SK-N-SH (cell line): ENCODE data around the gene TMEM225B. TPM values are rescaled to one million over a fixed set of nuclear protein-coding genes. Genes with fewer than 3 reads are reported as not detected.

ENCODE experiments used
- CTCF ChIA-PET: fragments of 300-600, 350-600 bp; formaldehyde crosslinking; extraction: SDS; loops from one replicate; lab custom pipeline; 2021; lab: Yijun Ruan, JAX
- POLR2A ChIA-PET: fragments of 350-600 bp; sonication (Branson Sonifier 250); formaldehyde crosslinking; extraction: SDS; loops from one replicate; lab custom pipeline; 2020; ENCODE audit warnings: antibody characterized with exemption, inconsistent platforms; lab: Yijun Ruan, JAX
- DNase-seq: peaks from one replicate; pipeline ENCODE4 v3.0.0; 2012
- H2AFZ ChIP-seq: fragments of 200-600 bp; sonication (generic); 2 replicates; pipeline ENCODE4 v1.8.1; 2016; ENCODE audit warnings: antibody characterized with exemption, mild to moderate bottlenecking, low read depth
- H3F3A ChIP-seq: fragments of 200-600 bp; sonication (generic); replicated peaks from 2 replicates; pipeline ENCODE3; 2016; ENCODE audit warnings: antibody characterized with exemption, mild to moderate bottlenecking; ENCODE audit not compliant: insufficient read depth
- H3K27ac ChIP-seq, 2 experiments: fragments of 200-500 bp in 1 of 2; fragments of 200-600 bp in 1 of 2; sonication (Bioruptor generic) in 1 of 2; sonication (generic), shearing (Covaris generic) in 1 of 2; 2 replicates each; pipeline versions ENCODE4 v1.5.1 to v1.6.1; 2014 to 2016; ENCODE audit warnings: low read depth in 2 of 2, inconsistent platforms in 1 of 2, low read length in 1 of 2, mild to moderate bottlenecking in 1 of 2, mixed read lengths in 1 of 2
- H3K27me3 ChIP-seq: fragments of 200-600 bp; sonication (generic), shearing (Covaris generic); 2 replicates; pipeline ENCODE4 v1.6.1; 2016; ENCODE audit warnings: mixed run types; ENCODE audit not compliant: insufficient read depth
- H3K36me3 ChIP-seq, 2 experiments: fragments of 200-500 bp in 1 of 2; fragments of 200-600 bp in 1 of 2; sonication (Bioruptor generic) in 1 of 2; sonication (generic) in 1 of 2; replicated peaks in 1 of 2; 2 replicates each; pipeline versions ENCODE3 to v1.5.1; 2014 to 2016; ENCODE audit warnings: low read length in 1 of 2, mild to moderate bottlenecking in 1 of 2; ENCODE audit not compliant: insufficient read depth in 2 of 2, control insufficient read depth in 1 of 2
- H3K4me1 ChIP-seq, 2 experiments: fragments of 200-500 bp in 1 of 2; fragments of 200-600 bp in 1 of 2; sonication (Bioruptor generic) in 1 of 2; sonication (generic), shearing (Covaris generic) in 1 of 2; 2 replicates each; pipeline versions ENCODE4 v1.5.1 to v1.6.1; 2014 to 2016; ENCODE audit warnings: low read depth in 1 of 2, low read length in 1 of 2, mixed run types in 1 of 2; ENCODE audit not compliant: insufficient read depth in 2 of 2, control insufficient read depth in 1 of 2
- H3K4me2 ChIP-seq: fragments of 200-600 bp; sonication (generic), shearing (Covaris generic); 2 replicates; pipeline ENCODE4 v1.6.1; 2017; ENCODE audit warnings: mixed run types
- H3K4me3 ChIP-seq, 2 experiments: fragments of 200-500 bp in 1 of 2; fragments of 200-600 bp in 1 of 2; sonication (Bioruptor generic) in 1 of 2; sonication (generic), shearing (Covaris generic) in 1 of 2; 2 replicates each; pipeline versions ENCODE4 v1.5.1 to v1.8.1; 2014 to 2016; ENCODE audit warnings: low read depth in 2 of 2, inconsistent platforms in 1 of 2, low read length in 1 of 2, mild to moderate bottlenecking in 1 of 2, mixed read lengths in 1 of 2, moderate library complexity in 1 of 2
- H3K79me2 ChIP-seq: fragments of 200-600 bp; sonication (generic); 2 replicates; pipeline ENCODE4 v1.8.1; 2017; ENCODE audit warnings: mild to moderate bottlenecking; ENCODE audit not compliant: insufficient read depth
- H3K9ac ChIP-seq: fragments of 200-600 bp; sonication (generic); 2 replicates; pipeline ENCODE4 v1.6.1; 2017; ENCODE audit warnings: mixed run types
- H3K9me2 ChIP-seq: fragments of 200-600 bp; sonication (generic); 2 replicates; pipeline ENCODE4 v1.6.1; 2017; ENCODE audit warnings: mixed run types
- H3K9me3 ChIP-seq: fragments of 200-600 bp; sonication (generic); 2 replicates; pipeline ENCODE4 v1.6.1; 2017; ENCODE audit warnings: mixed run types, mild to moderate bottlenecking, moderate library complexity
- H4K20me1 ChIP-seq: fragments of 200-600 bp; sonication (generic); 2 replicates; pipeline ENCODE4 v1.6.1; 2017; ENCODE audit warnings: mild to moderate bottlenecking, mixed run types; ENCODE audit not compliant: insufficient read depth
- ELF1 ChIP-seq: IDR thresholded peaks from 2 replicates; pipeline ENCODE4 v1.4.0; 2012
- EP300 ChIP-seq, 2 experiments: IDR thresholded peaks; 2 replicates each; pipeline versions ENCODE4 v1.4.0 to v1.6.1; 2012; ENCODE audit warnings: borderline replicate concordance in 1 of 2, low read depth in 1 of 2, low read length in 1 of 2
- EZH2phosphoT487 ChIP-seq: fragments of 200-600 bp; sonication (generic); IDR thresholded peaks from 2 replicates; pipeline ENCODE4 v1.6.1; 2017; ENCODE audit warnings: low read depth, mixed run types, mild to moderate bottlenecking, antibody characterized with exemption, moderate library complexity, borderline replicate concordance
- FOSL2 ChIP-seq: IDR thresholded peaks from 2 replicates; pipeline ENCODE4 v1.4.0; 2012; ENCODE audit warnings: low read depth, mild to moderate bottlenecking, moderate library complexity, borderline replicate concordance
- FOXJ3 ChIP-seq: sonication (generic); formaldehyde crosslinking; IDR thresholded peaks from 2 replicates; pipeline ENCODE4 v1.5.1; 2020; ENCODE audit warnings: mild to moderate bottlenecking, missing genetic modification reagents
- FOXM1 ChIP-seq: IDR thresholded peaks from 2 replicates; pipeline ENCODE4 v1.4.0; 2012; ENCODE audit warnings: low read depth, mild to moderate bottlenecking
- GATA2 ChIP-seq: sonication (generic); formaldehyde crosslinking; IDR thresholded peaks from 2 replicates; pipeline ENCODE4 v1.5.0; 2020; ENCODE audit warnings: mild to moderate bottlenecking, missing genetic modification reagents
- IRF3 ChIP-seq: fragments of 150-350 bp; IDR thresholded peaks from 2 replicates; pipeline ENCODE4 v1.6.1; 2016; ENCODE audit warnings: mild to moderate bottlenecking, low read depth, low read length
- JUND ChIP-seq: IDR thresholded peaks from 2 replicates; pipeline ENCODE4 v1.4.0; 2012
- MEF2A ChIP-seq: IDR thresholded peaks from 2 replicates; pipeline ENCODE4 v1.4.0; 2012; ENCODE audit warnings: low read depth, borderline replicate concordance
- MXI1 ChIP-seq: IDR thresholded peaks from 2 replicates; pipeline ENCODE4 v1.6.1; 2012; ENCODE audit warnings: mild to moderate bottlenecking, low read depth, low read length, improper control_type of control experiment
- POLR2AphosphoS5 ChIP-seq: IDR thresholded peaks from 2 replicates; pipeline ENCODE4 v1.6.1; 2012; ENCODE audit warnings: low read depth, low read length
- RAD21 ChIP-seq: IDR thresholded peaks from 2 replicates; pipeline ENCODE4 v1.6.1; 2012; ENCODE audit warnings: mild to moderate bottlenecking, low read length
- RCOR1 ChIP-seq: fragments of 150-350 bp; IDR thresholded peaks from 2 replicates; pipeline ENCODE4 v1.6.1; 2017; ENCODE audit warnings: antibody characterized with exemption, low read length
- RFX5 ChIP-seq: IDR thresholded peaks from 2 replicates; pipeline ENCODE4 v1.6.1; 2012; ENCODE audit warnings: mild to moderate bottlenecking, improper control_type of control experiment, low read length
- TAF1 ChIP-seq: IDR thresholded peaks from 2 replicates; pipeline ENCODE4 v1.6.1; 2012; ENCODE audit warnings: low read depth, mild to moderate bottlenecking, low read length, moderate library complexity, borderline replicate concordance
- TEAD4 ChIP-seq: IDR thresholded peaks from 2 replicates; pipeline ENCODE4 v1.4.0; 2012; ENCODE audit warnings: mild to moderate bottlenecking, borderline replicate concordance; ENCODE audit not compliant: insufficient read depth
- YY1 ChIP-seq: IDR thresholded peaks from 2 replicates; pipeline ENCODE4 v1.4.0; 2012; ENCODE audit warnings: low read depth, mild to moderate bottlenecking
- WGBS: methylation state at CpG from one replicate; pipeline ENCODE4 v1.1.6; 2017; ENCODE audit warnings: low lambda C conversion rate; 5-methylcytosine and 5-hydroxymethylcytosine counted together
- polyA plus RNA-seq, 3 experiments: library from polyadenylated mRNA; depleted of rRNA; stranded (reverse); fragments of >200 nt; gene quantifications; 2 replicates each; pipeline ENCODE4 v1.2.3, GENCODE V29; 2012
- TF ChIP-seq, protein P1 (sequence below): IDR thresholded peaks from 2 replicates; pipeline ENCODE4 v1.4.0; 2012; ENCODE audit warnings: low read depth
- TF ChIP-seq, protein P2 (sequence below): fragments of 200-600 bp; sonication (generic); IDR thresholded peaks from 2 replicates; pipeline ENCODE4 v1.6.1; 2017; ENCODE audit warnings: antibody characterized with exemption, mild to moderate bottlenecking, moderate library complexity
- TF ChIP-seq, protein P3 (sequence below): IDR thresholded peaks from 2 replicates; pipeline ENCODE4 v1.4.0; 2012; ENCODE audit warnings: low read depth, borderline replicate concordance

TMEM225B gene
- polyA plus RNA-seq, 1 of the 3 experiments (the other 2 are of a cell fraction), result 1.5 TPM

- TF ChIP-seq, protein P1, sequence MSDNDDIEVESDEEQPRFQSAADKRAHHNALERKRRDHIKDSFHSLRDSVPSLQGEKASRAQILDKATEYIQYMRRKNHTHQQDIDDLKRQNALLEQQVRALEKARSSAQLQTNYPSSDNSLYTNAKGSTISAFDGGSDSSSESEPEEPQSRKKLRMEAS, result no peak
- TF ChIP-seq RAD21 (no peak), TAF1 (no peak), EZH2phosphoT487 (no peak), EP300 (IDR thresholded peaks at IDR 0.05; ENCODE audit: borderline replicate concordance in 1 of 2, low read depth in 1 of 2, low read length in 1 of 2) (no peak), YY1 (no peak)
- TF ChIP-seq, all 33 proteins: peak for 0
These were observed 40.7 kb downstream of the TMEM225B start (continued) for GRCh38 chr7:99638731-99639130.

DNA sequence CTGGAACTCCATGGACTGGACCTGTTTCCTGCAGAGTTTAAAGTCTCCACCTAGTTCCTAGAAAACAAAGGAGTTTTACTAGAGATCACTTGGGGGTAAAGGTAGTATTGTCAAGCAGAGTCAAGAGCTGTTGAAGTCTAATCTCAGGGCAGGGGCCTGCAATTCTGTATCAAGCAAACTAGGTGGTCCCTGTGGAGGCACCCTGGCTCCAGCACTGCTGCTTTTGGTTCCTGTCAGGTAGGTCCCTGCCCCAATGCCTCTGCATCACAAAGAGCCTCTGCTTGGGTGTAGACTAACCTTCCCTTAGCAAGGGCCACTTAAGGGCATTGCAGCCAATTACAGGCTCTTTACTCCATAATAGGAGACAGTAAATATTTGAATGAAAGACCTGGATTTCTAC, 41.2 kb downstream of the TMEM225B start:
- Histone ChIP-seq H3K9me2 (no peaks in the 10 kb centered on the region), H3K9ac (no peak overlapping the region), H3K36me3 (no peaks in the 10 kb centered on the region), H3K27ac (no peak overlapping the region), H3K4me1 (no peaks in the 10 kb centered on the region), H3K4me2 (no peak overlapping the region), H2AFZ (no peak overlapping the region), H3K27me3 (no peaks in the 10 kb centered on the region), H3K9me3 (no peaks in the 10 kb centered on the region), H3K79me2 (no peaks in the 10 kb centered on the region), H4K20me1 (no peaks in the 10 kb centered on the region), H3K4me3 (no peak overlapping the region), H3F3A (no peaks in the 10 kb centered on the region)
- TF ChIP-seq IRF3, result no peak
- no peak for TF ChIP-seq RFX5
- POLR2A ChIA-PET, result no interaction called here
- DNase-seq, result no peak
- CTCF ChIA-PET, result no interaction called here

DNA sequence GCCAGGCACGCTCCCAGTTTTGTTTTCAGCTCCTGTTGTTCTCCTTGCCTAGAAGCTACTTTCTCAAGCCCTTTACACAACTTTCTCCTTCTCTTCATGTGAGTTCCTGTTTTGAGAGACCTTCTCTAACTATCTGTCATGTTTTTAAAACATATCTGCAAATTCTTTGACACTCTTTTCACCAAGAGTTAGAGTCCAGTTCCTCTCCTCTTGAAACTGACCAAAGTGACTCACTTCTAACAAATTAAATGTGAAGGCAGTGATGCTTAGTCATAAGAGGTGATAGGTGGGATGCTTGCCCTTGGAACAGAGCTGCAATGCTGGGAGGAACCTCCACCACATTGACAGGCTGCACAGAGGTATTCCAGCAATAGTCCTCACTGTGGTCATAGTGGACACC, 44.0 kb downstream of the TMEM225B start:
- 79% methylated on average over 1 of the region's 1 CpG for WGBS
- peaks cover 5% of the 10 kb centered on the region; the same call in 1 of the 2 replicates for H3K9me3 ChIP-seq
- H2AFZ ChIP-seq, result no peak overlapping the region
- ChIA-PET CTCF (interaction anchor here (1.3 kb wide), 1 partner anchor 26 kb away, joined by 3 read pairs; the partner anchor contains the start of gene ZSCAN25), POLR2A (no interaction called here)
- no peak for DNase-seq
- H3K79me2 ChIP-seq, result no peaks in the 10 kb centered on the region
- H3K4me2 ChIP-seq, result no peak overlapping the region
- no peaks in the 10 kb centered on the region for H3K36me3 ChIP-seq
- H3K4me1 ChIP-seq, result no peaks in the 10 kb centered on the region
- H3F3A ChIP-seq, result no peaks in the 10 kb centered on the region
- H3K27me3 ChIP-seq, result no peaks in the 10 kb centered on the region
- H4K20me1 ChIP-seq, result no peaks in the 10 kb centered on the region
- H3K9ac ChIP-seq, result no peak overlapping the region
- H3K9me2 ChIP-seq, result no peaks in the 10 kb centered on the region
- H3K27ac ChIP-seq, result no peak overlapping the region
- no peak overlapping the region for H3K4me3 ChIP-seq
- TF ChIP-seq TEAD4, result no peak
- no peak for TF ChIP-seq MEF2A
- no peak for TF ChIP-seq FOXM1
- no peak for TF ChIP-seq EZH2phosphoT487
- no peak for TF ChIP-seq IRF3
- no peak for TF ChIP-seq POLR2AphosphoS5
- TF ChIP-seq GATA2 (CRISPR knock-in tag), result no peak
- TF ChIP-seq, protein P2, sequence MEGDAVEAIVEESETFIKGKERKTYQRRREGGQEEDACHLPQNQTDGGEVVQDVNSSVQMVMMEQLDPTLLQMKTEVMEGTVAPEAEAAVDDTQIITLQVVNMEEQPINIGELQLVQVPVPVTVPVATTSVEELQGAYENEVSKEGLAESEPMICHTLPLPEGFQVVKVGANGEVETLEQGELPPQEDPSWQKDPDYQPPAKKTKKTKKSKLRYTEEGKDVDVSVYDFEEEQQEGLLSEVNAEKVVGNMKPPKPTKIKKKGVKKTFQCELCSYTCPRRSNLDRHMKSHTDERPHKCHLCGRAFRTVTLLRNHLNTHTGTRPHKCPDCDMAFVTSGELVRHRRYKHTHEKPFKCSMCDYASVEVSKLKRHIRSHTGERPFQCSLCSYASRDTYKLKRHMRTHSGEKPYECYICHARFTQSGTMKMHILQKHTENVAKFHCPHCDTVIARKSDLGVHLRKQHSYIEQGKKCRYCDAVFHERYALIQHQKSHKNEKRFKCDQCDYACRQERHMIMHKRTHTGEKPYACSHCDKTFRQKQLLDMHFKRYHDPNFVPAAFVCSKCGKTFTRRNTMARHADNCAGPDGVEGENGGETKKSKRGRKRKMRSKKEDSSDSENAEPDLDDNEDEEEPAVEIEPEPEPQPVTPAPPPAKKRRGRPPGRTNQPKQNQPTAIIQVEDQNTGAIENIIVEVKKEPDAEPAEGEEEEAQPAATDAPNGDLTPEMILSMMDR, result no peak
- TF ChIP-seq ELF1, result no peak
- TF ChIP-seq FOSL2, result no peak
- no peak for TF ChIP-seq MXI1
- no peak for TF ChIP-seq RAD21
- no peak for TF ChIP-seq RCOR1
- TF ChIP-seq FOXJ3, result no peak
- no peak for TF ChIP-seq JUND
- TF ChIP-seq, protein P3, sequence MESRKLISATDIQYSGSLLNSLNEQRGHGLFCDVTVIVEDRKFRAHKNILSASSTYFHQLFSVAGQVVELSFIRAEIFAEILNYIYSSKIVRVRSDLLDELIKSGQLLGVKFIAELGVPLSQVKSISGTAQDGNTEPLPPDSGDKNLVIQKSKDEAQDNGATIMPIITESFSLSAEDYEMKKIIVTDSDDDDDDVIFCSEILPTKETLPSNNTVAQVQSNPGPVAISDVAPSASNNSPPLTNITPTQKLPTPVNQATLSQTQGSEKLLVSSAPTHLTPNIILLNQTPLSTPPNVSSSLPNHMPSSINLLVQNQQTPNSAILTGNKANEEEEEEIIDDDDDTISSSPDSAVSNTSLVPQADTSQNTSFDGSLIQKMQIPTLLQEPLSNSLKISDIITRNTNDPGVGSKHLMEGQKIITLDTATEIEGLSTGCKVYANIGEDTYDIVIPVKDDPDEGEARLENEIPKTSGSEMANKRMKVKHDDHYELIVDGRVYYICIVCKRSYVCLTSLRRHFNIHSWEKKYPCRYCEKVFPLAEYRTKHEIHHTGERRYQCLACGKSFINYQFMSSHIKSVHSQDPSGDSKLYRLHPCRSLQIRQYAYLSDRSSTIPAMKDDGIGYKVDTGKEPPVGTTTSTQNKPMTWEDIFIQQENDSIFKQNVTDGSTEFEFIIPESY, result no peak
